Gastrocnemius medialis (tissue), 4 donors: ENCODE results near the gene SYDE2. TPM values are rescaled to one million over a fixed set of nuclear protein-coding genes. Genes with fewer than 3 reads are reported as not detected.
"Not testable (repeated sequence)": the region's sequence is repeated elsewhere in the genome, so short reads cannot be mapped to it uniquely, and the experiment has no call there.

ENCODE experiments used
- ATAC-seq, 2 donors: fragments of 150-250 bp; one replicate each; pipeline ENCODE4 v1.9.1; 2016
- DNase-seq, 2 donors: peaks; one replicate each; pipeline ENCODE4 v3.0.0-alpha.2; 2019
- H3K27ac ChIP-seq, 4 donors: fragments of 200-600 bp; sonication (generic); 1 replicate in 1 of 4; 2 replicates in 3 of 4; pipeline ENCODE4 v1.5.1; 2016 to 2018; ENCODE audit warnings: mild to moderate bottlenecking in 2 of 4, moderate library complexity in 1 of 4
- H3K27me3 ChIP-seq, 3 donors: fragments of 200-600 bp; sonication (generic) in 2 of 3; 1 replicate in 1 of 3; 2 replicates in 2 of 3; pipeline versions ENCODE4 v1.5.1 to v1.6.0; 2016 to 2019; ENCODE audit warnings: mild to moderate bottlenecking in 1 of 3, moderate library complexity in 1 of 3
- H3K36me3 ChIP-seq, 2 donors: fragments of 200-600 bp; sonication (generic) in 1 of 2; one replicate each; pipeline ENCODE4 v1.5.1; 2017 to 2018
- H3K4me1 ChIP-seq, 2 donors: fragments of 200-600 bp; sonication (generic) in 1 of 2; one replicate each; pipeline ENCODE4 v1.5.1; 2016 to 2017; ENCODE audit warnings: mild to moderate bottlenecking in 2 of 2
- H3K4me3 ChIP-seq, 4 donors: fragments of 200-600 bp; sonication (generic) in 3 of 4; 1 replicate in 1 of 4; 2 replicates in 3 of 4; pipeline ENCODE4 v1.5.1; 2016 to 2019; ENCODE audit warnings: mild to moderate bottlenecking in 2 of 4
- H3K9me3 ChIP-seq, 3 donors: fragments of 200-600 bp; sonication (generic) in 2 of 3; 1 replicate in 1 of 3; 2 replicates in 2 of 3; pipeline ENCODE4 v1.5.1; 2016 to 2019
- CTCF ChIP-seq, 5 experiments: fragments of 450-650 bp in 3 of 5; fragments of 200-600 bp in 2 of 5; sonication (generic) in 2 of 5; IDR thresholded peaks in 4 of 5; conservative IDR thresholded peaks in 1 of 5; 1 replicate in 4 of 5; 2 replicates in 1 of 5; pipeline ENCODE4 v1.5.1; 2016 to 2019; ENCODE audit warnings: antibody characterized with exemption in 5 of 5, mild to moderate bottlenecking in 3 of 5, moderate library complexity in 3 of 5
- POLR2A ChIP-seq, 2 donors: fragments of 450-650 bp; IDR thresholded peaks; one replicate each; pipeline ENCODE4 v1.6.1; 2017; ENCODE audit warnings: antibody characterized with exemption in 2 of 2, mild to moderate bottlenecking in 2 of 2, moderate library complexity in 2 of 2
- in situ Hi-C, 4 donors: fragments of 200-750 bp; cut with MboI; loops; one replicate each; pipeline versions ENCODE4 v1.15.0 to v1.8.0; 2017; ENCODE audit warnings: low sequenced_read_pairs in 4 of 4
- intact Hi-C: fragments of 100-400 bp; cut with DNase I; formaldehyde crosslinking; loops from one replicate; pipeline ENCODE4 v1.15.1; 2023; ENCODE audit warnings: low total_unique reads
- total RNA-seq, 4 donors: library from RNA; depleted of rRNA; stranded (reverse); fragments of >200 nt; gene quantifications; one replicate each; pipeline versions ENCODE4 v1.1.0 to v1.2.3, GENCODE V29; 2016

SYDE2 gene
- total RNA-seq, 4 donors from 2014 or later: 3.8 to 7.2 (median 4.9) TPM

GRCh38 chr1:85189120-85189519 is 11.7 kb downstream of the SYDE2 start:
- in situ Hi-C loops: no loop called here
- Histone ChIP-seq H3K27me3 (no peaks in the 10 kb centered on the region), H3K27ac (no peak overlapping the region), H3K4me3 (no peak overlapping the region), H3K4me1 (no peaks in the 10 kb centered on the region), H3K36me3 (no peaks in the 10 kb centered on the region), H3K9me3 (no peaks in the 10 kb centered on the region)
- ATAC-seq (no peak), DNase-seq (no peak)
- intact Hi-C loops: no loop called here
- no peak for TF ChIP-seq CTCF (IDR thresholded peaks at IDR 0.05 in 4 of 5, conservative IDR thresholded peaks at IDR 0.05 in 1 of 5)
- TF ChIP-seq POLR2A (IDR thresholded peaks at IDR 0.05): no peak

- Histone ChIP-seq H3K4me3 (no peak overlapping the region), H3K9me3 (no peaks in the 10 kb centered on the region), H3K27ac (no peak overlapping the region), H3K36me3 (no peaks in the 10 kb centered on the region), H3K27me3 (no peaks in the 10 kb centered on the region), H3K4me1 (no peaks in the 10 kb centered on the region)
- ATAC-seq: no peak
- TF ChIP-seq CTCF (IDR thresholded peaks at IDR 0.05 in 4 of 5, conservative IDR thresholded peaks at IDR 0.05 in 1 of 5) (no peak), POLR2A (IDR thresholded peaks at IDR 0.05) (no peak)
- in situ Hi-C loops: no loop called here
- DNase-seq: no peak
- intact Hi-C loops: no loop called here
Observed at GRCh38 chr1:85188530-85188929, 12.3 kb downstream of the SYDE2 start.

GRCh38 chr1:85187021-85187420 is 13.8 kb downstream of the SYDE2 start:
- H3K36me3 ChIP-seq, ATAC-seq, intact Hi-C loops, H3K9me3 ChIP-seq, DNase-seq, in situ Hi-C loops, H3K4me1 ChIP-seq, H3K27ac ChIP-seq, H3K4me3 ChIP-seq, H3K27me3 ChIP-seq: not testable (repeated sequence)

- intact Hi-C loops (no loop called here), in situ Hi-C loops (no loop called here)
- Histone ChIP-seq H3K4me1 (peaks cover 0 to 5% of the 10 kb centered on the region in 2 donors), H3K9me3 (no peaks in the 10 kb centered on the region), H3K36me3 (no peaks in the 10 kb centered on the region), H3K27me3 (no peaks in the 10 kb centered on the region), H3K4me3 (no peak overlapping the region), H3K27ac (no peak overlapping the region)
- ATAC-seq (no peak), DNase-seq (no peak)
- TF ChIP-seq CTCF (IDR thresholded peaks at IDR 0.05 in 4 of 5, conservative IDR thresholded peaks at IDR 0.05 in 1 of 5): no peak
- no peak for TF ChIP-seq POLR2A (IDR thresholded peaks at IDR 0.05)
Observed at GRCh38 chr1:85184245-85184644, 16.6 kb downstream of the SYDE2 start.

- H3K36me3 ChIP-seq: no peaks in the 10 kb centered on the region
- H3K9me3 ChIP-seq: no peaks in the 10 kb centered on the region
- DNase-seq (no peak), ATAC-seq (no peak)
- no peaks in the 10 kb centered on the region for H3K27me3 ChIP-seq
- peaks cover 0 to 5% of the 10 kb centered on the region in 2 donors for H3K4me1 ChIP-seq
- in situ Hi-C loops (no loop called here), intact Hi-C loops (no loop called here)
- H3K4me3 ChIP-seq: no peak overlapping the region
- H3K27ac ChIP-seq: no peak overlapping the region
- no peak for TF ChIP-seq CTCF (IDR thresholded peaks at IDR 0.05 in 4 of 5, conservative IDR thresholded peaks at IDR 0.05 in 1 of 5)
- TF ChIP-seq POLR2A (IDR thresholded peaks at IDR 0.05): no peak
Observed at GRCh38 chr1:85182700-85183099, 18.1 kb downstream of the SYDE2 start.
